Mammary epithelial cell (primary cell): ENCODE measurements around the gene NEU1.

Source experiments
- EZH2 ChIP-seq: IDR thresholded peaks from 2 replicates; pipeline ENCODE4 v1.6.1; 2012; ENCODE audit warnings: low read length, inconsistent platforms, borderline replicate concordance
- TF ChIP-seq, protein P1 (sequence below), 2 donors: IDR thresholded peaks in 1 of 2; conservative IDR thresholded peaks in 1 of 2; 2 replicates each; pipeline ENCODE4 v1.5.1; 2011 to 2012; ENCODE audit warnings: inconsistent platforms in 2 of 2, low read length in 2 of 2, mild to moderate bottlenecking in 2 of 2, control low read depth in 1 of 2, low read depth in 1 of 2; ENCODE audit not compliant: insufficient read depth in 1 of 2; ENCODE audit errors: extremely low read depth in 1 of 2

- TF ChIP-seq, protein P1, sequence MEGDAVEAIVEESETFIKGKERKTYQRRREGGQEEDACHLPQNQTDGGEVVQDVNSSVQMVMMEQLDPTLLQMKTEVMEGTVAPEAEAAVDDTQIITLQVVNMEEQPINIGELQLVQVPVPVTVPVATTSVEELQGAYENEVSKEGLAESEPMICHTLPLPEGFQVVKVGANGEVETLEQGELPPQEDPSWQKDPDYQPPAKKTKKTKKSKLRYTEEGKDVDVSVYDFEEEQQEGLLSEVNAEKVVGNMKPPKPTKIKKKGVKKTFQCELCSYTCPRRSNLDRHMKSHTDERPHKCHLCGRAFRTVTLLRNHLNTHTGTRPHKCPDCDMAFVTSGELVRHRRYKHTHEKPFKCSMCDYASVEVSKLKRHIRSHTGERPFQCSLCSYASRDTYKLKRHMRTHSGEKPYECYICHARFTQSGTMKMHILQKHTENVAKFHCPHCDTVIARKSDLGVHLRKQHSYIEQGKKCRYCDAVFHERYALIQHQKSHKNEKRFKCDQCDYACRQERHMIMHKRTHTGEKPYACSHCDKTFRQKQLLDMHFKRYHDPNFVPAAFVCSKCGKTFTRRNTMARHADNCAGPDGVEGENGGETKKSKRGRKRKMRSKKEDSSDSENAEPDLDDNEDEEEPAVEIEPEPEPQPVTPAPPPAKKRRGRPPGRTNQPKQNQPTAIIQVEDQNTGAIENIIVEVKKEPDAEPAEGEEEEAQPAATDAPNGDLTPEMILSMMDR (conservative IDR thresholded peaks at IDR 0.05 in 1 of 2, IDR thresholded peaks at IDR 0.05 in 1 of 2; ENCODE audit: extremely low read depth in 1 of 2, insufficient read depth in 1 of 2, low read depth in 1 of 2, low read length in 2 of 2) = no peak
- no peak for TF ChIP-seq EZH2
Observed at GRCh38 chr6:31903957-31904356, 41.3 kb upstream of the NEU1 start.
